HepG2 (cell line): Measurements from ENCODE around the gene RUNDC1. TPM values are rescaled to one million over a fixed set of nuclear protein-coding genes. Genes with fewer than 3 reads are reported as not detected.
A peak's percentile ranks its signal among the peaks of the same experiment; 100 is the strongest.

ENCODE experiments used
- ATF3 ChIP-seq: sonication (generic); formaldehyde crosslinking; IDR thresholded peaks from 2 replicates; pipeline ENCODE4 v1.4.0; 2020; ENCODE audit warnings: missing genetic modification reagents
- GMEB1 ChIP-seq: sonication (generic); formaldehyde crosslinking; IDR thresholded peaks from 2 replicates; pipeline ENCODE4 v1.5.1; 2020; ENCODE audit warnings: missing genetic modification reagents, mild to moderate bottlenecking, borderline replicate concordance
- HMGA1 ChIP-seq: sonication (generic); formaldehyde crosslinking; conservative IDR thresholded peaks from 2 replicates; pipeline ENCODE4 v1.4.0; 2020; ENCODE audit warnings: missing genetic modification reagents
- HNF4A ChIP-seq: sonication (generic); formaldehyde crosslinking; IDR thresholded peaks from 2 replicates; pipeline ENCODE4 v1.4.0; 2020; ENCODE audit warnings: missing genetic modification reagents
- MLXIP ChIP-seq: sonication (generic); formaldehyde crosslinking; IDR thresholded peaks from 2 replicates; pipeline ENCODE4 v1.9.0; 2021; ENCODE audit warnings: missing genetic modification reagents, borderline replicate concordance
- NAIF1 ChIP-seq: sonication (generic); formaldehyde crosslinking; IDR thresholded peaks from 2 replicates; pipeline ENCODE4 v1.5.0; 2020; ENCODE audit warnings: mild to moderate bottlenecking, missing genetic modification reagents, borderline replicate concordance
- SNAPC5 ChIP-seq: sonication (generic); formaldehyde crosslinking; IDR thresholded peaks from 2 replicates; pipeline ENCODE4 v1.8.1; 2023; ENCODE audit warnings: mild to moderate bottlenecking, missing genetic modification reagents, borderline replicate concordance
- TAF15 ChIP-seq: fragments of 200-400 bp; formaldehyde crosslinking; IDR thresholded peaks from one replicate; pipeline ENCODE4 v1.6.1; 2018; ENCODE audit warnings: mild to moderate bottlenecking, low read depth, low read length; ENCODE audit not compliant: poor library complexity, severe bottlenecking
- ZBTB14 ChIP-seq: sonication (generic); formaldehyde crosslinking; IDR thresholded peaks from 2 replicates; pipeline ENCODE4 v1.4.0; 2020; ENCODE audit warnings: missing genetic modification reagents
- ZBTB39 ChIP-seq: sonication (generic); formaldehyde crosslinking; IDR thresholded peaks from 2 replicates; pipeline ENCODE4 v1.5.0; 2020; ENCODE audit warnings: missing genetic modification reagents
- ZC3H4 ChIP-seq: sonication (generic); formaldehyde crosslinking; IDR thresholded peaks from 2 replicates; pipeline ENCODE4 v1.4.0; 2020; ENCODE audit warnings: missing genetic modification reagents, borderline replicate concordance
- ZMAT5 ChIP-seq: sonication (generic); formaldehyde crosslinking; IDR thresholded peaks from 2 replicates; pipeline ENCODE4 v1.5.0; 2020; ENCODE audit warnings: mild to moderate bottlenecking, low read depth, missing genetic modification reagents, borderline replicate concordance
- ZNF282 ChIP-seq: fragments of 450-650 bp; IDR thresholded peaks from 2 replicates; pipeline ENCODE4 v1.6.1; 2018; ENCODE audit not compliant: partially characterized antibody
- ZNF33A ChIP-seq: sonication (generic); formaldehyde crosslinking; IDR thresholded peaks from 2 replicates; pipeline ENCODE4 v1.5.1; 2020; ENCODE audit warnings: missing genetic modification reagents, mild to moderate bottlenecking, moderate library complexity, borderline replicate concordance
- ZNF558 ChIP-seq: sonication (generic); formaldehyde crosslinking; IDR thresholded peaks from 2 replicates; pipeline ENCODE4 v1.9.0; 2022; ENCODE audit warnings: mild to moderate bottlenecking, missing genetic modification reagents, borderline replicate concordance
- ZNF749 ChIP-seq: sonication (generic); formaldehyde crosslinking; IDR thresholded peaks from 2 replicates; pipeline ENCODE4 v1.8.0; 2022; ENCODE audit warnings: mild to moderate bottlenecking, missing genetic modification reagents, moderate library complexity, borderline replicate concordance
- ZNF788 ChIP-seq: sonication (generic); formaldehyde crosslinking; IDR thresholded peaks from 2 replicates; pipeline ENCODE4 v1.5.0; 2020; ENCODE audit warnings: mild to moderate bottlenecking, missing genetic modification reagents, borderline replicate concordance
- ZSCAN30 ChIP-seq: sonication (generic); formaldehyde crosslinking; IDR thresholded peaks from 2 replicates; pipeline ENCODE4 v1.5.0; 2020; ENCODE audit warnings: mild to moderate bottlenecking, missing genetic modification reagents
- polyA plus RNA-seq, 8 experiments: library from polyadenylated mRNA; depleted of rRNA in 3 of 8; stranded (reverse) in 7 of 8; unstranded in 1 of 8; fragments of >200 nt; fragmentation: Illumina TruSeq in 4 of 8; extraction: Trizol in 4 of 8; gene quantifications; 2 replicates each; pipeline versions ENCODE4 v1.2.1 to v1.2.3, GENCODE V29; 2011 to 2016; ENCODE audit warnings: low read depth in 4 of 8, missing spikeins in 1 of 8, mixed read lengths in 1 of 8; ENCODE audit not compliant: insufficient read depth in 1 of 8
- total RNA-seq, 5 experiments: library from RNA; depleted of rRNA; stranded (reverse); fragments of >200 nt; fragmentation: Illumina TruSeq; extraction: Trizol; gene quantifications; 2 replicates each; pipeline ENCODE4 v1.2.3, GENCODE V29; 2016; ENCODE audit warnings: low read depth in 1 of 5

RUNDC1 gene
- total and polyA plus RNA-seq, 2 of the 13 experiments (the other 11 are each of a cell fraction or from before 2014, with no cell fraction given) = 10.3 to 11.4 TPM

- no peak for TF ChIP-seq ZBTB39
- no peak for TF ChIP-seq TAF15
- TF ChIP-seq MLXIP (CRISPR knock-in tag) = no peak; the same call in 1 of the 2 replicates
- TF ChIP-seq ZNF33A (CRISPR knock-in tag) = no peak
- peak; percentile 28 for TF ChIP-seq HNF4A (CRISPR knock-in tag)
- 0 out of 2 replicates have a peak, but pooled peaks have one; percentile 25 for TF ChIP-seq ZNF788
- TF ChIP-seq ATF3 (CRISPR knock-in tag) = peak; percentile 32; the same call in 1 of the 2 replicates
- no peak for TF ChIP-seq HMGA1 (CRISPR knock-in tag)
- TF ChIP-seq SNAPC5 (CRISPR knock-in tag) = no peak
- TF ChIP-seq ZC3H4 (CRISPR knock-in tag) = no peak
- no peak for TF ChIP-seq ZSCAN30 (CRISPR knock-in tag)
- no peak for TF ChIP-seq ZNF558
- no peak for TF ChIP-seq ZNF749 (CRISPR knock-in tag)
- no peak; the same call in 1 of the 2 replicates for TF ChIP-seq GMEB1
- no peak for TF ChIP-seq NAIF1
- no peak for TF ChIP-seq ZBTB14 (CRISPR knock-in tag)
- TF ChIP-seq ZMAT5 = no peak
- TF ChIP-seq ZNF282 = no peak
Observed at GRCh38 chr17:43006639-43007551, 26.5 kb downstream of the RUNDC1 start, which contains the start of gene IFI35 (continued).
